Fibroblast of lung (primary cell): ENCODE measurements around the gene TEDC2.

Source experiments
- CTCF ChIP-seq, 2 donors: IDR thresholded peaks in 1 of 2; conservative IDR thresholded peaks in 1 of 2; 1 replicate in 1 of 2; 2 replicates in 1 of 2; pipeline ENCODE4 v1.5.1; 2011 to 2012; ENCODE audit warnings: low read length in 2 of 2, control low read depth in 1 of 2, inconsistent platforms in 1 of 2, low read depth in 1 of 2, mild to moderate bottlenecking in 1 of 2
- EZH2 ChIP-seq: IDR thresholded peaks from 2 replicates; pipeline ENCODE4 v1.5.1; 2012; ENCODE audit warnings: low read length, control low read depth, mild to moderate bottlenecking; ENCODE audit errors: missing control alignments

DNA sequence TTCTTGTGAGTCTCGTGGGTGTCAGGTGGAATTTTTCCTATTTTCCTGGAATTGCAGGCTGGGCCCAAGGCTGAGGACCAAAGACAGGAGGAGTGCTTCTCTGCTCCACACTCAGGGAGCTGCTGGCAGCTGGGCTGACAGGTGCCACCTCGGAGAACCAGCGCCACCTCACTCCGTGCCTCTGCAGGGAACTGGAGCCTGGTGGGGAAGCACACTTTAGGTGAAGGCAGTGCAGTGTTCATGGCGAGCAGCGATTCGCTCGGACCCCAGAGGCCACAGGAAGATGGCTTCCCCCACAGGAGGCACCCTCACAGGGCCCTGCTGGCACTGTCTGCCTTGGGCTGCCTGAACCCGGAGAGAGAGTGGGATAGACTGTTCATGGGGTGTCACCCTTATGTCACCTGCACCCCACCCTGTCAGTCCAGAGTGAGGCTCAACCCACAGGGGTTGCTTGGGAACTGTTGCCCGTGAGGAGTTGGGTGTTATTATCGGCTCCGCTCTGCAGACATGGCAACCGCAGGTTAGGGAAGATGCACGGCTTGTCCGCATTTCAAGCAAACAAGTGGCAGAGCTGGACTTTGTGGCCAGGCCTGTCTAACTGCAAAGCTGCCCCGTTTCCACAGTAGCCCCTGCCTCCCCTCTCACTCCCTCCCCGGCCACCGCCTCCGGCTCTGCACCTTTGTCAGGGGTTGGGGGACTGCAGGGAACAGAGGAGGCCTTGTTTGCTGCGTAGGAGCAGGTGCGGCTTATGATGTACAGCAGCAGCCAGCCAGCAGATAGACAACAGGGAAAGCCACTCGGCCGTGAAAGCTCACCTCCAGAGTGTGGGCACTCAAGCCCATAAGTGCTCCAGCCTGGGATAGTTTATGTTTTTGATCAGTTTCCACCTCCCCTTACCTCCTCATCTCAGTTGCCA lies 30.5 kb downstream of the TEDC2 start:
- no peak for TF ChIP-seq CTCF (conservative IDR thresholded peaks at IDR 0.05 in 1 of 2, IDR thresholded peaks at IDR 0.05 in 1 of 2; ENCODE audit: low read depth in 1 of 2, low read length in 2 of 2)
- no peak for TF ChIP-seq EZH2
